Measurements from ENCODE around the gene STXBP6.
"Not testable (repeated sequence)": the region's sequence is repeated elsewhere in the genome, so short reads cannot be mapped to it uniquely, and the experiment has no call there.

STXBP6 gene

GRCh38 chr14:24952851-24953666, 96.9 kb downstream of the STXBP6 start:
- peak; percentile 63 for DNase-seq

- DNase-seq = no peak
Observed at GRCh38 chr14:24948261-24948847, 101.6 kb downstream of the STXBP6 start.

GRCh38 chr14:24947131-24947530, 102.8 kb downstream of the STXBP6 start:
- no peak for DNase-seq

GRCh38 chr14:24944800-24945199, 105.1 kb downstream of the STXBP6 start:
- DNase-seq = peak; percentile 91

GRCh38 chr14:24943024-24943423, 106.9 kb downstream of the STXBP6 start:
- peak; percentile 92 for DNase-seq

GRCh38 chr14:24941719-24942118, 108.2 kb downstream of the STXBP6 start:
- DNase-seq = peak; percentile 95

- no peak for DNase-seq
Observed at GRCh38 chr14:24940213-24940783, 109.6 kb downstream of the STXBP6 start.

GRCh38 chr14:24938593-24938992, 111.4 kb downstream of the STXBP6 start:
- no peak for DNase-seq

GRCh38 chr14:24937300-24937699, 112.6 kb downstream of the STXBP6 start:
- peak; percentile 28 for DNase-seq

- DNase-seq = not testable (repeated sequence)
Observed at GRCh38 chr14:24936773-24937172, 113.2 kb downstream of the STXBP6 start.

- DNase-seq = no peak
Observed at GRCh38 chr14:24935796-24936195, 114.2 kb downstream of the STXBP6 start.

GRCh38 chr14:24928386-24928900, 121.5 kb downstream of the STXBP6 start:
- no peak for DNase-seq

- no peak for DNase-seq
Observed at GRCh38 chr14:24927809-24928208, 122.1 kb downstream of the STXBP6 start.

- no peak for DNase-seq
Observed at GRCh38 chr14:24925771-24926374, 124.1 kb downstream of the STXBP6 start.

- DNase-seq = no peak
Observed at GRCh38 chr14:24924544-24924943, 125.4 kb downstream of the STXBP6 start.

- DNase-seq = no peak
Observed at GRCh38 chr14:24921903-24922302, 128.0 kb downstream of the STXBP6 start.

GRCh38 chr14:24920265-24921075, 129.5 kb downstream of the STXBP6 start:
- DNase-seq = no peak

- DNase-seq = no peak
Observed at GRCh38 chr14:24918822-24919221, 131.1 kb downstream of the STXBP6 start.

- peak; percentile 16 for DNase-seq
Observed at GRCh38 chr14:24915958-24916595, 133.9 kb downstream of the STXBP6 start.

GRCh38 chr14:24915403-24915921, 134.5 kb downstream of the STXBP6 start:
- no peak for DNase-seq

GRCh38 chr14:24913746-24914145, 136.2 kb downstream of the STXBP6 start:
- no peak for DNase-seq

GRCh38 chr14:24913021-24913420, 136.9 kb downstream of the STXBP6 start:
- peak; percentile 34 for DNase-seq

Data from NCI-H69 (cell line).